Gastroesophageal sphincter (tissue), 4 donors: ENCODE results near the gene KCNIP3. TPM values are rescaled to one million over a fixed set of nuclear protein-coding genes. Genes with fewer than 3 reads are reported as not detected.

ENCODE experiments used
- ATAC-seq: fragments of 150-250 bp; one replicate; pipeline ENCODE4 v1.9.1; 2016; ENCODE audit warnings: mild to moderate bottlenecking, moderate library complexity
- H3K27ac ChIP-seq, 4 donors: fragments of 200-600 bp; sonication (generic) in 3 of 4; 1 replicate in 3 of 4; 2 replicates in 1 of 4; pipeline ENCODE4 v1.5.1; 2016 to 2019
- H3K27me3 ChIP-seq: fragments of 200-600 bp; sonication (generic); one replicate; pipeline ENCODE4 v1.5.1; 2019
- H3K36me3 ChIP-seq, 2 donors: fragments of 200-600 bp; sonication (generic); one replicate each; pipeline ENCODE4 v1.5.1; 2019; ENCODE audit warnings: control low read depth in 1 of 2
- H3K4me1 ChIP-seq, 3 donors: fragments of 200-600 bp; sonication (generic); 1 replicate in 2 of 3; 2 replicates in 1 of 3; pipeline ENCODE4 v1.5.1; 2016 to 2019; ENCODE audit warnings: control low read depth in 2 of 3
- H3K4me3 ChIP-seq, 2 donors: fragments of 200-600 bp; sonication (generic); one replicate each; pipeline ENCODE4 v1.5.1; 2019; ENCODE audit warnings: mild to moderate bottlenecking in 1 of 2, moderate library complexity in 1 of 2
- H3K9me3 ChIP-seq, 3 donors: fragments of 200-600 bp; sonication (generic); one replicate each; pipeline ENCODE4 v1.5.1; 2017 to 2019; ENCODE audit warnings: control low read depth in 2 of 3
- CTCF ChIP-seq, 4 experiments: fragments of 200-600 bp in 2 of 4; fragments of 450-650 bp in 2 of 4; sonication (generic) in 1 of 4; IDR thresholded peaks; one replicate each; pipeline ENCODE4 v1.5.1; 2017 to 2019; ENCODE audit warnings: antibody characterized with exemption in 4 of 4, mild to moderate bottlenecking in 2 of 4, moderate library complexity in 2 of 4
- EP300 ChIP-seq: sonication (generic); formaldehyde crosslinking; IDR thresholded peaks from one replicate; pipeline ENCODE4 v1.6.1; 2017; ENCODE audit warnings: antibody characterized with exemption, mild to moderate bottlenecking
- POLR2A ChIP-seq, 2 donors: fragments of 450-650 bp; IDR thresholded peaks; one replicate each; pipeline ENCODE4 v1.6.1; 2017; ENCODE audit warnings: antibody characterized with exemption in 2 of 2, mild to moderate bottlenecking in 2 of 2, moderate library complexity in 1 of 2
- POLR2AphosphoS5 ChIP-seq: sonication (generic); formaldehyde crosslinking; IDR thresholded peaks from one replicate; pipeline ENCODE4 v1.6.1; 2017; ENCODE audit warnings: antibody characterized with exemption
- WGBS, 2 donors: methylation state at CpG; one replicate each; pipeline ENCODE4 v1.1.5; 2018; ENCODE audit warnings: low coverage in 1 of 2; 5-methylcytosine and 5-hydroxymethylcytosine counted together
- total RNA-seq, 4 donors: library from RNA; depleted of rRNA; stranded (reverse); fragments of >200 nt; gene quantifications; one replicate each; pipeline ENCODE4 v1.1.0, GENCODE V29; 2016

The KCNIP3 gene
- total RNA-seq, 4 donors from 2014 or later, result 14.4 to 41.4 (median 20.0) TPM

DNA sequence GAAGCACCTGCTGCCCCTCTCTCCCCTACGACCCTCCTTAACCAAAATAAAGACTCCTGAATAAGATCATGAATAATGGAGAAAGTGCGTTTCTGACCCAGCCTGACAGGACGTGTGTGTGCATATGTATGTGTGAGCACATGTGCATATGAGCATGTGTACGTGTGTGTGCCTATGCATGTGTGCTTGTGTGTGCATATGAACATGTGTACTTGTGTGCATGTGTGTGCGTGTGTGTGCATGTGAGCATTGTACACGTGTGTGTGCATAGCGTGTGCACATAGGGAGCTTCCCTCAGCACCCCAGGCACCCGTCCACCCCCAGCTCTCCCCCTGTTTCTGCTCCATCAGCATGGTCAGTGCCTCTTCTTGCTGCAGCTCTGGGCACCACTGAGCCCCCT lies 10.7 kb downstream of the KCNIP3 start:
- no peak for TF ChIP-seq EP300
- TF ChIP-seq CTCF (IDR thresholded peaks at IDR 0.05), result no peak
- TF ChIP-seq POLR2AphosphoS5, result no peak
- no peak overlapping the region for H3K4me3 ChIP-seq
- ATAC-seq, result no peak

GRCh38 chr2:95308426-95308990 lies 11.4 kb downstream of the KCNIP3 start:
- Histone ChIP-seq H3K9me3 (no peaks in the 10 kb centered on the region), H3K36me3 (no peaks in the 10 kb centered on the region), H3K4me3 (no peak overlapping the region), H3K27ac (no peak overlapping the region), H3K27me3 (peaks cover 29% of the 10 kb centered on the region), H3K4me1 (peaks cover 0 to 9% (median 0%) of the 10 kb centered on the region in 3 donors)
- TF ChIP-seq CTCF (IDR thresholded peaks at IDR 0.05) (no peak), EP300 (no peak), POLR2AphosphoS5 (no peak), POLR2A (IDR thresholded peaks at IDR 0.05) (no peak)
- no peak for ATAC-seq
- WGBS, 2 donors, result 79 to 85% methylated on average over 3 to 6 of the region's 12 CpGs

More for the DNA sequence above, 10.7 kb downstream of the KCNIP3 start:
- no peaks in the 10 kb centered on the region for H3K9me3 ChIP-seq
- peaks cover 27% of the 10 kb centered on the region for H3K27me3 ChIP-seq
- H3K4me1 ChIP-seq, result peaks cover 0 to 9% (median 0%) of the 10 kb centered on the region in 3 donors
- H3K36me3 ChIP-seq, result no peaks in the 10 kb centered on the region
- 53 to 71% methylated on average over 4 to 6 of the region's 8 CpGs for WGBS, 2 donors
- H3K27ac ChIP-seq, result no peak overlapping the region

DNA sequence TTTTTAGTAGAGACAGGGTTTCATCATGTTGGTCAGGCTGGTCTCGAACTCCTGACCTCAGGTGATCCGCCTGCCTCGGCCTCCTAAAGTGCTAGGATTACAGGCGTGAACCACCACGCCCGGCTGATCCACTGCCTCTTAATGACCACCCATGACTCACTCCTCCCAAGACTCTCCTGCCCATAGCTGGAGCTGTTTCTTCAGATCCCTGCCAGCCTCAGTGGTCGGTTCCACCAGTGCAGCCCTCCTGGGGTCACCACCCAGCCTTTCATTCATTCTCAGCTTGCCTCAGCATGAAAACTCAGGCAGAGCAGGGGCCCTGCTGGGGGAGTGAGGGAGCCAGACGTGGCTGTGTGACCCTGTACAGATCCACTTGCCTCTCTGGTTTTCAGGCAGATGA lies 12.5 kb downstream of the KCNIP3 start:
- ATAC-seq, result no peak
- WGBS, 2 donors, result 50% methylated on average over 1 of the region's 8 CpGs; no CpG with 5 or more reads in 1 of the 2 donors

DNA sequence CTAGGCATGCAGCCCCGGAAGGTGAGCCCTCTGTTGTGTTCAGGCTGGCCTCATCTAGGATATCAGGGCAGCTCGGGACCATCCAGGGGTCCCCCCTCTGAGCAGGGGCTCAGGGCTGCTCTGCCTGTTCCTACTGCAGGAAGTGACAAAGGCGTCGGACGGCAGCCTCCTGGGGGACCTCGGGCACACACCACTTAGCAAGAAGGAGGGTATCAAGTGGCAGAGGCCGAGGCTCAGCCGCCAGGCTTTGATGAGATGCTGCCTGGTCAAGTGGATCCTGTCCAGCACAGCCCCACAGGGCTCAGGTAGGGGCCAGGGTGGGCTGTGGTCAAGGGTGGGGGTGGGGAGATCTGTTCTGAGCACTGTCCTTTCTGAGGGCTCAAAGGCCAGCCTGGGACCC lies 13.1 kb downstream of the KCNIP3 start:
- Histone ChIP-seq H3K27me3 (peaks cover 29% of the 10 kb centered on the region), H3K36me3 (no peaks in the 10 kb centered on the region), H3K4me1 (peaks cover 0 to 9% (median 0%) of the 10 kb centered on the region in 3 donors), H3K4me3 (no peak overlapping the region), H3K27ac (no peak overlapping the region), H3K9me3 (no peaks in the 10 kb centered on the region)
- TF ChIP-seq EP300, result no peak
- TF ChIP-seq CTCF (IDR thresholded peaks at IDR 0.05), result no peak
- no peak for TF ChIP-seq POLR2AphosphoS5
- TF ChIP-seq POLR2A (IDR thresholded peaks at IDR 0.05), result no peak
- ATAC-seq, result no peak
- no CpG with 5 or more reads among the region's 8 CpGs for WGBS, 2 donors

More for the DNA sequence above, 12.5 kb downstream of the KCNIP3 start:
- H3K27me3 ChIP-seq, result peaks cover 24% of the 10 kb centered on the region
- TF ChIP-seq POLR2A (IDR thresholded peaks at IDR 0.05) (no peak), EP300 (no peak), CTCF (IDR thresholded peaks at IDR 0.05) (no peak), POLR2AphosphoS5 (no peak)
- no peak overlapping the region for H3K27ac ChIP-seq
- peaks cover 0 to 9% (median 0%) of the 10 kb centered on the region in 3 donors for H3K4me1 ChIP-seq
- H3K36me3 ChIP-seq, result no peaks in the 10 kb centered on the region
- no peaks in the 10 kb centered on the region for H3K9me3 ChIP-seq
- no peak overlapping the region for H3K4me3 ChIP-seq

DNA sequence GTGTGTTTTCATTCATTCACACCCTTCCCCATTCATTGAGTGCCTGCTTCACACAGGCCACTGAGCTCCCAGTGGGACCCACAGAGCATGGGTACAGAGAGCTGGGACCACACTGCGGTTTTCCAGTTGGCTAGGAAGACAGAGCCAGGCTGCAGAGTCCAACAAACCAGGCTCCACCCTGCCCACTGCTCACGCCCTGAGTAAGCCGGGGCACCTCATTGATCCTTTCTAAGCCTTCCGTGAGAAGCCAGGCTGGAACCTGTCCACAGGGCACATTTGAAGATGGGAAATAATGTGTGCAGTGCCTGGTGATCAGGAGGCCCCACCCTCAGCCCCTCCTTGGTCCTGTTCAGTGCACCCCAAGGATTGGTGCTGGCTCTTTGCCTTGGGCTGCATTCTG lies 13.5 kb downstream of the KCNIP3 start:
- WGBS, 2 donors, result 74 to 95% methylated on average over 3 of the region's 4 CpGs
- Histone ChIP-seq H3K27ac (no peak overlapping the region), H3K36me3 (no peaks in the 10 kb centered on the region), H3K4me3 (no peak overlapping the region), H3K9me3 (no peaks in the 10 kb centered on the region), H3K27me3 (peaks cover 29% of the 10 kb centered on the region), H3K4me1 (peaks cover 0 to 4% (median 0%) of the 10 kb centered on the region in 3 donors)
- no peak for ATAC-seq
- no peak for TF ChIP-seq EP300
- TF ChIP-seq POLR2A (IDR thresholded peaks at IDR 0.05), result no peak
- TF ChIP-seq CTCF (IDR thresholded peaks at IDR 0.05), result no peak
- no peak for TF ChIP-seq POLR2AphosphoS5
